KMS-11 (cell line): ENCODE results near the gene HTR2A.

Source experiments
- H2AFZ ChIP-seq: fragments of 200-600 bp; sonication (generic); 2 replicates; pipeline ENCODE4 v1.6.1; 2016; ENCODE audit warnings: antibody characterized with exemption, mixed run types, low read depth
- H3K27ac ChIP-seq: fragments of 200-600 bp; sonication (generic); 2 replicates; pipeline ENCODE4 v1.6.1; 2016; ENCODE audit warnings: mild to moderate bottlenecking, mixed run types
- H3K27me3 ChIP-seq: fragments of 200-600 bp; sonication (generic); 2 replicates; pipeline ENCODE4 v1.6.1; 2017; ENCODE audit warnings: mild to moderate bottlenecking, low read depth, mixed run types, moderate library complexity; ENCODE audit not compliant: insufficient read depth
- H3K36me3 ChIP-seq: fragments of 200-600 bp; sonication (generic); 2 replicates; pipeline ENCODE4 v1.6.1; 2017; ENCODE audit warnings: mild to moderate bottlenecking, mixed run types; ENCODE audit not compliant: insufficient read depth
- H3K4me1 ChIP-seq: fragments of 200-600 bp; sonication (generic); 2 replicates; pipeline ENCODE4 v1.6.1; 2016; ENCODE audit warnings: mild to moderate bottlenecking, low read depth, mixed run types; ENCODE audit not compliant: poor library complexity, severe bottlenecking
- H3K4me2 ChIP-seq: fragments of 200-600 bp; sonication (generic); 2 replicates; pipeline ENCODE4 v1.7.0; 2016; ENCODE audit warnings: mild to moderate bottlenecking, mixed run types
- H3K4me3 ChIP-seq: fragments of 200-600 bp; sonication (generic); IDR thresholded peaks from 2 replicates; pipeline ENCODE4 v1.6.1; 2017; ENCODE audit warnings: low read depth, low read length, mixed read lengths; ENCODE audit not compliant: insufficient read depth
- H3K79me2 ChIP-seq: fragments of 200-600 bp; sonication (generic); 2 replicates; pipeline ENCODE4 v1.6.1; 2016; ENCODE audit warnings: low read depth, mixed run types; ENCODE audit not compliant: insufficient read depth
- H3K9ac ChIP-seq: fragments of 200-600 bp; sonication (generic); 2 replicates; pipeline ENCODE4 v1.6.1; 2016; ENCODE audit warnings: mild to moderate bottlenecking, mixed run types
- H4K20me1 ChIP-seq: fragments of 200-600 bp; sonication (generic); 2 replicates; pipeline ENCODE4 v1.6.1; 2016; ENCODE audit warnings: mild to moderate bottlenecking, mixed run types; ENCODE audit not compliant: insufficient read depth
- CTCF ChIP-seq: fragments of 200-600 bp; sonication (generic); conservative IDR thresholded peaks from 2 replicates; pipeline ENCODE4 v1.6.1; 2017; ENCODE audit warnings: low read depth, mild to moderate bottlenecking, antibody characterized with exemption, low read length, moderate library complexity, mixed read lengths

Gene HTR2A

DNA sequence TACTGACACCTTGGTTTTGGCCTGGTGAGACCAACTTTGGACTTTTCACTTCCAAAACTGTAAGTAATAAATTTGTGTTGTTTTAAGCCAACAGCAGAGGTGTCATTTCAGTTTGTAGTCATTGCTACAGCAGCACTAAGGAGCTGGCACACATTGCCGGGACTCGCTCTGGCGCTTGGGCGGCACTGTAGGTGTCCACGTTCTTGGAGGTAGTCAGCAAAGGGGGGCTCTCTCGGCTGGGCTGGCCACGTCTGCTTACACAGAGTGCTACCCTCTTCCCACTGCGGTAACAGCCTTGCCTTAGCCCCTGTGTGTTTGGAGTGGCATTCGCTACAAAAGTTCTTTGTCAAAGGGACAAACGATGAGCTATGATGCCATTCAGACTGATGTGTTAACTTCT lies 44.7 kb downstream of the HTR2A start:
- Histone ChIP-seq H3K27ac (no peak overlapping the region), H3K4me2 (no peak overlapping the region), H3K27me3 (no peaks in the 10 kb centered on the region), H3K36me3 (no peaks in the 10 kb centered on the region), H3K79me2 (no peaks in the 10 kb centered on the region), H3K4me3 (no peak overlapping the region), H3K4me1 (no peaks in the 10 kb centered on the region), H4K20me1 (no peaks in the 10 kb centered on the region), H3K9ac (no peak overlapping the region), H2AFZ (no peak overlapping the region)
- no peak for TF ChIP-seq CTCF

- no peak overlapping the region for H3K4me3 ChIP-seq
- H3K4me2 ChIP-seq: no peak overlapping the region
- H3K79me2 ChIP-seq: no peaks in the 10 kb centered on the region
- H3K27ac ChIP-seq: no peak overlapping the region
- no peaks in the 10 kb centered on the region for H3K27me3 ChIP-seq
- no peaks in the 10 kb centered on the region for H3K36me3 ChIP-seq
- no peak for TF ChIP-seq CTCF
- H3K9ac ChIP-seq: no peak overlapping the region
- no peak overlapping the region for H2AFZ ChIP-seq
- no peaks in the 10 kb centered on the region for H3K4me1 ChIP-seq
- H4K20me1 ChIP-seq: no peaks in the 10 kb centered on the region
Observed at GRCh38 chr13:46850214-46850613, 46.6 kb downstream of the HTR2A start.

- Histone ChIP-seq H3K4me1 (no peaks in the 10 kb centered on the region), H2AFZ (no peak overlapping the region), H3K27me3 (no peaks in the 10 kb centered on the region), H3K4me2 (no peak overlapping the region), H3K36me3 (no peaks in the 10 kb centered on the region), H3K27ac (no peak overlapping the region), H4K20me1 (no peaks in the 10 kb centered on the region), H3K79me2 (no peaks in the 10 kb centered on the region), H3K4me3 (no peak overlapping the region), H3K9ac (no peak overlapping the region)
- no peak for TF ChIP-seq CTCF
Observed at GRCh38 chr13:46846726-46847125, 50.1 kb downstream of the HTR2A start.

GRCh38 chr13:46845146-46845545 lies 51.7 kb downstream of the HTR2A start:
- H3K79me2 ChIP-seq: no peaks in the 10 kb centered on the region
- no peak overlapping the region for H3K9ac ChIP-seq
- H4K20me1 ChIP-seq: no peaks in the 10 kb centered on the region
- H3K27ac ChIP-seq: no peak overlapping the region
- H3K4me3 ChIP-seq: no peak overlapping the region
- no peaks in the 10 kb centered on the region for H3K36me3 ChIP-seq
- H3K27me3 ChIP-seq: no peaks in the 10 kb centered on the region
- no peak for TF ChIP-seq CTCF
- H2AFZ ChIP-seq: no peak overlapping the region
- no peak overlapping the region for H3K4me2 ChIP-seq
- no peaks in the 10 kb centered on the region for H3K4me1 ChIP-seq

DNA sequence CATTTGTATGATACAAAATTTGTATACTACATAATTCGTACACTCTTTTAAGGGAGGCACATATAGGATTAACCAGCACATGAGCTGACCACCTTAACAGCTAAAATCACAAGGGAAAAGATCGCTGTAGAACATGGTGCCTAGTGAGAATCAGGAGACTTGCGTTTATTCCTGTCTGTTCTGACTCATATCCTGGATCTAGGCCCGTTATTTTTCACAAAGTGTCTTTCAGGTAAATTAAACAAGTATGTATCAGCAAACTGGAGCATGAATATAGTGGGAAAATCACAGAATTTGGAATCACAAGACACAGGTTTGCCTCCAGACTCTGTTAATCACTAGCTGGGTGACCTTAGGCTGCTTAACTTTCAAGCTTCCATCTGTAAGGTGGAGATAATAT lies 52.4 kb downstream of the HTR2A start:
- peaks cover 5% of the 10 kb centered on the region for H3K4me1 ChIP-seq
- H3K36me3 ChIP-seq: no peaks in the 10 kb centered on the region
- H3K9ac ChIP-seq: no peak overlapping the region
- no peak overlapping the region for H3K27ac ChIP-seq
- no peak overlapping the region for H2AFZ ChIP-seq
- H3K27me3 ChIP-seq: no peaks in the 10 kb centered on the region
- no peak for TF ChIP-seq CTCF
- no peaks in the 10 kb centered on the region for H3K79me2 ChIP-seq
- H3K4me3 ChIP-seq: no peak overlapping the region
- H4K20me1 ChIP-seq: no peaks in the 10 kb centered on the region
- H3K4me2 ChIP-seq: no peak overlapping the region
